Stimulated activated CD8-positive, alpha-beta memory T cell treated with anti-CD3 and anti-CD28 coated beads, Interleukin-12 subunit alpha, Interleukin-12 subunit beta, amount 100 ng/mL, for 1 hour (primary cell): ENCODE data around the gene NEDD8.
"Not testable (repeated sequence)": the region's sequence is repeated elsewhere in the genome, so short reads cannot be mapped to it uniquely, and the experiment has no call there.

Experiments
- DNase-seq: peaks from one replicate; pipeline ENCODE4 v3.0.0-alpha.2; 2020; ENCODE audit warnings: low read depth

Gene NEDD8

DNA sequence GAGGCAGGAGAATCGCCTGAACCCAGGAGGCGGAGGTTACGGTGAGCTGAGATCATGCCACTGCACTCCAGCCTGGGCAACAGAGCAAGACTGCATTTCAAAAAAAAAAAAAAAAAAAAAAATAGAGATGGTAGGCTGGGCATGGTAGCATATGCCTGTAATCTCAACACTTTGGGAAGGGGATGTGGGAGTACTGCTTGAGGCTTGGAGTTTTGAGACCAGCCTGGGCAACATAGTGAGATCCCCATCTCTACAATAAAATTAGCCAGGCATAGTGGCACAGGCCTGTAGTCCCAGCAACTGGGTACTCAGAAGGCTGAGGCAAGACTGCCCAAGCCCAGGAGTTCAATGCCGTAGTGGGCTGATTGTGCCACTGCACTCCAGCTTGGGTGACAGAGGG, 9.2 kb downstream of the NEDD8 start:
- not testable (repeated sequence) for DNase-seq

DNA sequence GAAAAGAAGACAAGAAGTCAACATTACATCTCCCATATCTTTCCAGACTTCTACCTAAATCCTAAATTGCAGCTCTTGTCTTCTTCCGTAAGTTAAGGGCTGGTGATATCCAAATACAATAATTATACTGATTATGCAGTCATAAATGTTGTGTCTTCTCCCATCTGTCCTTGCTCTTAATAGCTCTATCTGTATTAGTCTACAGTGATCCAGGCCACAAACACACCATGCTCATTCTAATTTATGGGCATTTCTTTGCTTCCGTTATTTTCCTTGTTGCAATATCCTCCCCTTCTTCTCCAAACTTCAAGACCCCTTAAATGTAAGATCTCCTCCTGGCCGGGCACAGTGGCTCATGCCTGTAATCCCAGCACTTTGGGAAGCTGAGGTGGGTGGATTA, 12.6 kb downstream of the NEDD8 start:
- no peak for DNase-seq

DNA sequence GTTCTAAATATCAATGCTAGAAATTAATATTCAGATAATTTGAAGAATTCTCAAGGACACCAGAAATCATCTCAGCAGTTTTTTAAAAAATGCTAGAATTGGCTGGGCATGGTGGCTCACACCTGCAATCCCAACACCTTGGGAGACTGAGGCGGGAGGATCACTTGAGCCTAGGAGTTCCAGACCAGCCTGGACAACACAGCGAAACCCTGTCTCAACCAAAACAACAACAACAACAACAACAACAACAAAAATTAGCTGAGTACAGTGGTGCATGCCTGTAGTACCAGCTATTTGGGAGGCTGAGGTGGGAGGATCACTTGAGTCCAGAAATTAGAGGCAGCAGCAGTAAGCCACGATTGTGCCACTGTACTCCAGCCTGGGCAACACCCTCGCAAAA, 13.1 kb downstream of the NEDD8 start:
- DNase-seq = no peak

DNA sequence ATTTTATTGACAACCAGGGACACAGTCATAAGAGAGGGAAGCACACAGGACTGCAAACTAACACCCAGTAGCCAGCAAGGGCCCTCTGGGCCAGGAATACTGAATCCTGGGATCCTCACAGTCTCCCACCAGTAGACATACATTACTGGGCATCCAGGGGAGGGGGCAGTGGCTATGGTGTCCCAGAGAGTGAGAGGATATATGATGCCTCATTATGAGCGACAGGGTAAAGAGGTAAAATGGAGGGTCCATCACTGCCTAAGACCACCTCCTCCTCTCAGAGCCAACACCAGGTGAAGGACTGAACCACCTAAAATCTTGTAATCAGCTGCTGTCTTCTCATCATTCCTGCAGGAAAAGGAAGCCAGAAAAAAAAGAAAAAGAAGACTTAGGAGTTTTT, 15.3 kb downstream of the NEDD8 start:
- not testable (repeated sequence) for DNase-seq

DNA sequence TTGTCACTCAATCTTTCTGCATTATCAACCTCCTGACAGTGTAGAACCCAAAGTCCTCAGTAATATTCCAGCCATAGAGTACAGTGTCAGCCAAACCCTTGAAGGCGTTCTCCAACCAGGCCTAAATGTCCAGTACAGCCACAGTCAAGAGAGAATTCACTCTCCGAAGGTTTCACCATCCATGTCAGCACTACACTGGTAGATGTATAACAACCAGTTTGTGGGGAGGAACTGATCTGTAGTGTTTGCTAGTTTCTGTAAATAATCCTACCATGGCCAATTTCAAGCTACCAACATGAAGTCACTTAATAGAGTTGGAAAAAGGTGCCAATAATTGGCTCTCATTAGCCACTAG, 15.8 kb downstream of the NEDD8 start:
- DNase-seq = no peak

DNA sequence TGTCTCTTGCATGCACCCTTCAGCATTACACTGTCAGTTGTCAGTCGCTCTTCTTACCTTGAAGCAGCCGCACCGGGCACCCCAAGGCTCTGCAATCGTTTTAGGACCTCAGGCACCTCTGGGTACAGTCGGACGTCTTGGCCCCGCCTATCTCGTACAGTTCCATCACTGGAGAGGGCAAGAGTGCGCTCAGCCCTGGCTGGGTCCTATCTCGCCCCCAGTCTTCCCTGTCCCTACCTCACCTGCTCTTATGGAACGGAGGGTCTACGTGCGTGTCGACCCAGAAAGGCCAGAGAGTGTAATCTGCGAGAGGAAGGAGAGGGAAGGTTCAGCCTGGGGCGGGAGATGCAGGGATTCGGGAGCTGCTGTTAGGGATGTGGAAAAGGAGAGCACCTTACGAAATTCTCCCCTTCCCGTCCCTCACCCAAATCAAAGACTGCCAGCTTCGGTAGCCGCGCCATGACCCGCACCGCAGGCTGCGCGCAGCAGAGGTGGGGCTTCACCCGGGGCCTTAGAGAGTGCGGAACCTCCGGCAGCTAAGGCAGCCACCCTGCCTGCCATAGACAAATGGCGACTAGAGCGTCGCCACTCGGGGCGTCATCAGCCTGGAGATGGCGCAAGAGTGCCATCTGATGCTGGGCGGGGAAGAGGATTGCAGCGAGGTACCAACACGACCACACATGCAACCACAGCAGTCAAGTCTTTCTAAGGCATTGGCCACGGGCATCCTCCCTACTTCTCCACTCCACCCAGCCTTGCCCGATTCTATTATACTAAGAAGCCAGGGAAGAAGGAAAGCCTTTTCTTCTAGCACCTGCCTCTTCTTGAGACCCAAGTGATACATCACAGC, 16.4 kb downstream of the NEDD8 start, which contains the start of gene MDP1:
Gene MDP1 (minus strand): TSS at position 572 of the 850 bp plus-strand sequence. CDS start 111 bp downstream, at position 461.
- DNase-seq = peak; percentile 76

DNA sequence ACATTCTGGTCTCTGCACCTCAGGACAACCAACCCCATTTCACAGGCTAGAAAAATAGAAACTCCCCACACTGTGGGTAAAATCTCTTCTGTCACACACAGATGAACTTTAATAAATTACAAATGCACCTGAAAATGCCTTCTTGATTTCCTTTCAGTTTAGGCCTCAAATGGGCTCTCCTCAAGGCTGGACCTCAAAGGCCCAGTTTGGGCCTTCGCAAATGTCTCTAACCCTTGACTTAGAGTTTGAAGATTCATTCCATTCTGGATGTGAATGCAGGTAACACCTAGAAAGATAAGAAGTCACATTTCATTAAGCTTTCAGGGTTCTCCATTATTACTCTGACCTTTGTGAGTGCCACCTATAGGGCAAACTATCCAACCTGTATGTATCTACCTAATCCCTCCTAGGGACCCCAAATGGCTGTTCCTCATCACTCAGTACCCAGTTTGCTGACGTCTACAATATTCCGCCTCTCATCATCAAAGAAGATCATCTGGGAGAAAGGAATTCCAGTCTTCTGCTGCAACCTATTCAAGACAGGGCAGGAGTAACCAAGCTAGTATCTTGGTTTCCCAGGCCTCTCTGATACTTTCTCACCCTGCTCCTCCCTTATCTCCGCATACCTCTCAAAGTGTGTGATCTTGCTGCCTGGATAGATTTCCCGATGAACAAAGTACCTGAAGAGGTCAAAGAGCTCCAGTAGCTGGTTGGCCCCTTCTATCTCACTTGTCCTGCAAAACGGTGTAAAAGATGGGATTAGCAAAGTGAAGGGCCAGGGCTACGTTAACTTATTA, 18.1 kb downstream of the NEDD8 start:
- no peak for DNase-seq

DNA sequence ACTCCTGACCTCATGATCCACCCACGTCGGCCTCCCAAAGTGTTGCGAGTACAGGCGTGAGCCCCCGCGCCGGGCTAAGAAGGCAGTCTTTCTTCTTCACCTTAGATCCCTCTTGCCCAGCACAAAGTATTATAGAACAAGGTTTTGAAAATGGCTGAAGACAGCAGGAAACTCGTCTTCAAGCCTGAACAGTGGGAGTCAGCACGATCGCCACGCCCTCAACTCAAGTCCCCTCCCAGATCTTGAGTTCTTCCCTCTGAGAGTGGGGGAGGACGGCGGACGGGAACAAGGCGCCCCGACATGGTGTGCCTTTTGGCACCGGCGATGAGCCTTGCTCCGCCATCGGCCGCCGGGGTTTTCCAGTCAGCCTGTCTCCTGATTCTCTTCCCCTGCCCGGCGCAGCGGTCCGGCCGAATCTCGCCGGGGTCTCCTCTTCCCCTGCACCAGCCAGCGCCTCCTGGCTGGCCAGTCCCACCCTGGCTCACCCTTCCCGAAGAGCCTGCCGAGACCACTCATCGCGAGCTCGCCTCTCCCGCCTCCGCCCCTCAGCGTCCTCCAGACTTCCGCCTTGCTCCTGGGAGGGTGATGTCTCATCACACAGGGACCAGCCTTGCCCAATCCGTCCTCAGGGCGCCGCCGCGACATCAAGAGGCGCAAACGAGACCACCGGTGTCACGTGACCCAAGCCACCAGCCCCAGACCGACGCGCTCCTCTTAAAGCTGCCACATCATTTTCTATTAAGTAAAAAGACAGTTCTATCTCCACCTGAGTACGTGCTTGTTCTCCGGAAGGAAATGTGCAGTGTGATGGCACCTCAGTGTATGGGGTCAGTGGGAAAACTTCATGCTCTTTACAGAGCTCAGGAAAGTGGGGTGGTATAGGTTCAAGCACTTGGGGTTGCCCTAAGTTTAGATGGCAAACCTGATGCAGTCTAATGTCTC, 19.0 kb downstream of the NEDD8 start, which contains the start of gene CHMP4A:
Gene CHMP4A (minus strand): TSS at position 565 of the 942 bp plus-strand sequence. CDS start 49 bp downstream, at position 516.
- peak; percentile 93 for DNase-seq

DNA sequence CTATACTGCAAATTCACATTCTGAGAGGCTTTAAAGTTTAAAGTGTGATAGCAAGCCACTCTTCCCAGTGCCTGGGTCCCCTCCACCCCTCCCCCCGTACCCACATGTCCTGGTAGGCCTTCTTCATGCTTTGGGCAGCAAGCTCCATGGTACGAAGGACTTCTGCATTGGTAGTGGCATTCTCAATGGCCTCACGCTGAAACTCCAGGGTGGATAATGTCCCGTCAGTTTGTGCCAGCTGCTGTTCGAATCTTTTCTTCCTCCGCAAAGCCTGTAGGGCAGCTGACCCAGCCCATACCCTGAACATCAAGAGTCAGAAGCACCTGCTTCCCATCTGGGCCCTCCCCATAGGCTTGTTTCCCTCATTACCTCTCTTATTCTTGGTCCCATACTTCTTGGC, 20.9 kb downstream of the NEDD8 start:
- DNase-seq = no peak

DNA sequence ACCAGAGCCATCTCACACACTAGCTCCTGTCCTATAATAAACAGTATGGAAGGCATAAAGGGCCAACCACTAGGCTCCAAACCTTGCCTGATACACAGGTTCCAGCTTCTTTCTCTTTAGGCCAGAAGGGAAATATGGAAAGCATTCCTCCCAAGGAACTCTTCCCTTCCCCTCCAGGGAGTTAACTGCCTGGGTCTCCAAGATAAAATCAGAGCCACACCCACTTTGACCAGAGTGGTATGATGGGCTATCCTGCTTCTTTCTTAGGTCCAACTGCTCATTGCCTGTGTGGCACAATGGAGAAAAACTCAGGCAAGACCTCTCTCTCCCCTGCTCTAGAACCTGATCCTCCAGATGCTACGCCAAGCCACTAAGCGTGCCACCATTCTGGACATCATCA, 24.5 kb downstream of the NEDD8 start:
- DNase-seq = no peak

DNA sequence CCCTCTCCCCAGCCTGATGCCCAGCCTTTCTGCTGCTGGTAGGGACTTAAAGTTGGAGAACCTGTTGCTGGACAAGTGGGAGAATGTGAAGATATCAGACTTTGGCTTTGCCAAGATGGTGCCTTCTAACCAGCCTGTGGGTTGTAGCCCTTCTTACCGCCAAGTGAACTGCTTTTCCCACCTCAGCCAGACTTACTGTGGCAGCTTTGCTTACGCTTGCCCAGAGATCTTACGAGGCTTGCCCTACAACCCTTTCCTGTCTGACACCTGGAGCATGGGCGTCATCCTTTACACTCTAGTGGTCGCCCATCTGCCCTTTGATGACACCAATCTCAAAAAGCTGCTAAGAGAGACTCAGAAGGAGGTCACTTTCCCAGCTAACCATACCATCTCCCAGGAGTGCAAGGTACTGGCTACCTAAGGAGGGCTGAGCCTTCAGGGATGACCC, 25.0 kb downstream of the NEDD8 start:
- DNase-seq = no peak

DNA sequence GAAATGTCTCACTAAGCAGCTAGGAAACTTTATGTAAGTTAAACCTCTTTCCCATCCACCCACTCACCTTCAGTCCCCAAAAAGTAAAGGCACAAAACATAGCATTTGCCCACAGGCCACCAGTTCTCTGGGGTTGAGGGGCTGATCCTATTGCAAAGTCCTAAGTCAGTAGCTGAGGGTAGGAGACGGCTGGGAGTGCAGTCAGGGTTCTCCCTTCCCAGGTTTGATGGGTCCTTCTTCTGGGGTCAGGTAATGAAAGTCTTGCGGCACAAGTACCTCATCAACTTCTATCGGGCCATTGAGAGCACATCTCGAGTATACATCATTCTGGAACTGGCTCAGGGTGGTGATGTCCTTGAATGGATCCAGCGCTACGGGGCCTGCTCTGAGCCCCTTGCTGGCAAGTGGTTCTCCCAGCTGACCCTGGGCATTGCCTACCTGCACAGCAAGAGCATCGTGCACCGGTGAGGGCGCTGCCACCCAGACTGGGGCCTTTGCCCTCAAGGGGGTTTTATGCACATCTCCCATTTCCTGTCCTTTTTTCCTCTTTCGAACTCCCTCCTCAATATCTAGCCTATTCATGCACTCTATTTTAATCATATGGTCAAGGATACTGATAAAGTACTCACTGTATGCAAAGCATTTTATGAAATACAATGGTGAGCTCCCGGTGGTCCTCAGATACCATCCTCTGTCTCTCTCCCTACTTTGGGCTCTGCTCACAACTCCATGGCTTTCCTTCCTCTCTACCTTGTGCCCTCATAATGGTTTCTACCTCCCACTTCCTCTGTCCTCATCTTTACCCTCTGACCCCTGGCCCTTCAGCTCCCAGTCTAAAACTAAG, 25.7 kb downstream of the NEDD8 start:
- DNase-seq = no peak

DNA sequence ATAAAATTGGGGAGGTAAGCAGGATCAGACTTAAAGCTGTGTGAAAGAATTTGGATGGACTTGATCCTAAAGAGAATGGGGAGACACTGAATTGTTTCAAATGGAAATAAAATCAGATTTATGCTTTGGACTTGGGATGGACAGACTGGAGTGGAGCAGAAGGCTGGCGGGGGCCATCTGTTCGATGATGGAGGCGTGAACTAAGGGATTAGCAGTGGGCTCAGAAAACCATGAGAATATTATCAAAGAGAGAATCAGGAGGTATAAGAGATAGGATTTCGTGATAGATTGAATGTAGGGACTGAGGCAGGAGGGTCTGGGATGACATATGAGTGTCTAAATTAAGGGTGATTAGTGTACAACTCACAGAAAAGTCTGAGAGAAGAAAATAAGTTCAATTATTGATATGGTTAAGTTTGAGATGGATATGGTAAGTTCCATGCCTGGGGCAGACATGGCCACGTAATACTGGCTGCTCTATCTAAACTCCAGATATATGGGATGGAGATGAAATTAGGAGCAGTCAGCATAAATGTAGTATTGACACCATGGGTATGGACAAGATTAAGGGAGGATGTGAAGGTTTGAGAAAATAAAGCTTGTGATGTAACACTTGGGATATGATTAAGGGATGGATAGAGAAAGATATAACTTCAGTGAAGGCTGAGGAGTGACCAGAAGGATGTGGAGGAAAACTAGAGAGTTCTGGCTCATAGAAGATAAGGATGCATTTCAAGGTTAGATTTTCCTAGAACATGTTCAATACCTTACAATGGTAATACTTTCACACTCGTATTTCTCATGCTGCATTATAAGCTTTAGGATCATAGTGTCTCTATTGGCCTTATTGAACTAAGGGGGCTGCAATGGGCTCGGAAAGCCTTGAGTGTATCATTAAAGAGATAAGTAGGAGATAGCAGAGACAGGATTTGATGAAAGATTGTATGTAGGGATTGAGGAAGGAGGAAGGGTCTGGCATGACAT, 27.7 kb downstream of the NEDD8 start:
- no peak for DNase-seq

DNA sequence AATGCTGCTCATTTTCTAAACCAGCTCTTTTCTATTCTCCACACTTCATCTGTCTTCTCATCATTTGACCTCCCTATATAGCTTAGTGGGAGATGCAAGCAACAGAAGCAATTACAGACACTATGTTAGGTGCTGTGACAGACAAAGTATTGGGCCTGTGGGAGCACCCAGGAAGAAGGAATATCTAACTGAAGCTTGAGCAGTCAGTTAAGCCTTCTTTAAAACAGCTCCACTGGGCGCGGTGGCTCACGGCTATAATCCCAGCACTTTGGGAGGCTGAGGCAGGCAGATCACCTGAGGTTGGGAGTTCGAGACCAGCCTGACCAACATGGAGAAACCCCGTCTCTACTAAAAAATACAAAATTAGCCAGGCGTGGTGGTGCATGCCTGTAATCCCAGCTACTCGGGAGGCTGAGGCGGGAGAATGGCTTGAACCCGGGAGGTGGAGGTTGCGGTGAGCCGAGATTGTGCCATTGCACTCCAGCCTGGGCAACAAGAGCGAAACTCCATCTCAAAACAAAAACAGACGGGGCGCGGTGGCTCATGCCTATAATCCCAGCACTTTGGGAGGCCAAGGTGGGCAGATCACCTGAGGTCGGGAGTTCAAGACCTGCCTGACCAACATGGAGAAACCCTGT, 28.8 kb downstream of the NEDD8 start:
- not testable (repeated sequence) for DNase-seq

DNA sequence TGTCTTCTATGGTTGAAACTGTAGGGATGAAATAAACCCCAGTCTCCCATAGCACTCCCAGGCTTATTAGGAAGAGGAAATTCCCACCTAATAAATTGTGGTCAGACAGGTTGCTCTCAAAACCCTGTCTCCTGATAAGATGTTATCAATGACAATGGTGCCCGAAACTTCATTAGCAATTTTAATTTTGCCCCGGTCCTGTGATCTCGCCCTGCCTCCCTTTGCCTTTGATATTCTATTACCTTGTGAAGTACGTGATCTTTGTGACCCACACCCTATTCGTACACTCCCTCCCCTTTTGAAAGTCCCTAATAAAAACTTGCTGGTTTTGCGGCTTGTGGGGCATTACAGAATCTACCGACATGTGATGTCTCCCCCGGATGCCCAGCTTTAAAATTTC, 29.6 kb downstream of the NEDD8 start:
- DNase-seq = not testable (repeated sequence)

DNA sequence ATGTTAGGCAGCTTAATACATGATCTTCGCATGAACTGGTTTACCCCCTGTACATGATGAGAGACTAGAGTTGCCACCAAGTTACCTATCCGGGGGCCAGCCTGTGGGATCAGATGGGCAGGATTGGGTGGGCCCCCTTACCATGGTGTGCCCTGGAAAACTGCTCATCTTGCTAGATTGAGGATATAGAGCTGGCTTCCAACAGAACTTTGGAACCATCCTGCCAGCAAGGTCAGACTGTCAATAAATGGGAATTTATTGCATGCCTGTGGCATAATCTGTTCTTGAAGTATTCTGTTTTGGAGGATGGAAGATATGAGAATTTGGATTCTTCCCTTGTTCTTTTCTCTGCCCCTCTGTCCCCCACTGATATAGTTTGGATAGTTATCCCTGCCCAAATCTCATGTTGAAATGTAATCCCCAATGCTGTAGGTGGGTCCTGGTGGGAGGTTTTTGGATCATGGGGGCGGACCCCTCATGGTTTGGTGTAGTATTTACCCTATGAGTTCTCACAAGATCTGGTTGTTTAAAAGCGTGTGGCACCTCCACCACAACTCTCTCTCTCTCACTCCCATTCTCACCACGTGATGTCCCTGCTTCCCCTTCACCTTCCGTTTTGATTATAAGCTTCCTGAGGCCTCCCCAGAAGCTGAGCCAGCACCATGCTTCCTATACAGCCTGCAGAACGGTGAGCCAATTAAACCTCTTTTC, 33.2 kb downstream of the NEDD8 start:
- no peak for DNase-seq

DNA sequence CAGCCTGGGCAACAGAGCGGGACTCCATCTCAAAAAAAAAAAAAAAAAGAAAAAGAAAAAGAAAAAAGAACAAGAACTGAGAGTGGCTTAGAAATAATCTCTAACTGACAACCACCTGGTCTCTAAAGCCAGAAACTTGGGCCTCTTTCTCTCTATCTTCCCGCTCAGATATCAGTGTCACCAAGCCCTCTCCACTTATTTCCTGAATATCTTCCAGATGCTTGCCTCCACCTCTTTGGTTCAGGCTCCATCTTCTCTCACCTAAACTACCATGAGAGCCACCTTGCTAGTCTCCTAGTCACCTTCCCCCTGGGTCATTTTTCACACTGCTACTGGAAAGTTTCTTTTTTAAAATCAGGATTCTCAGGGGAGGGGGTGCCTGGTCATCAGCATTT, 35.1 kb downstream of the NEDD8 start:
- DNase-seq = no peak
